GM12874 (cell line): ENCODE measurements around the gene RPTOR.

Experiments
- CTCF ChIP-seq: IDR thresholded peaks from 2 replicates; pipeline ENCODE4 v1.5.1; 2011; ENCODE audit warnings: low read depth, mild to moderate bottlenecking, control low read depth, low read length, moderate library complexity; ENCODE audit not compliant: insufficient read depth

The RPTOR gene

GRCh38 chr17:80856863-80857755, 312.5 kb downstream of the RPTOR start:
- TF ChIP-seq CTCF = no peak

GRCh38 chr17:80857756-80858171, 313.1 kb downstream of the RPTOR start:
- no peak for TF ChIP-seq CTCF

- no peak for TF ChIP-seq CTCF
These were observed 313.8 kb downstream of the RPTOR start for GRCh38 chr17:80858301-80859001.

- TF ChIP-seq CTCF = no peak
These were observed 314.6 kb downstream of the RPTOR start for GRCh38 chr17:80859002-80859941.

- TF ChIP-seq CTCF = no peak
These were observed 315.5 kb downstream of the RPTOR start for GRCh38 chr17:80860101-80860671.

- no peak for TF ChIP-seq CTCF
These were observed 316.2 kb downstream of the RPTOR start for GRCh38 chr17:80860703-80861417.
